GM23248 (cell line): ENCODE data around the gene COA7.

ENCODE experiments used
- EZH2 ChIP-seq: fragments of 200-600 bp; sonication (generic); IDR thresholded peaks from 2 replicates; pipeline ENCODE4 v1.6.1; 2018; ENCODE audit warnings: antibody characterized with exemption, mild to moderate bottlenecking; ENCODE audit not compliant: insufficient read depth, poor library complexity, severe bottlenecking
- EZH2phosphoT487 ChIP-seq: fragments of 200-600 bp; sonication (generic); IDR thresholded peaks from 2 replicates; pipeline ENCODE4 v1.6.1; 2018; ENCODE audit warnings: antibody characterized with exemption, moderate library complexity, mild to moderate bottlenecking, low read depth; ENCODE audit not compliant: insufficient read depth

DNA sequence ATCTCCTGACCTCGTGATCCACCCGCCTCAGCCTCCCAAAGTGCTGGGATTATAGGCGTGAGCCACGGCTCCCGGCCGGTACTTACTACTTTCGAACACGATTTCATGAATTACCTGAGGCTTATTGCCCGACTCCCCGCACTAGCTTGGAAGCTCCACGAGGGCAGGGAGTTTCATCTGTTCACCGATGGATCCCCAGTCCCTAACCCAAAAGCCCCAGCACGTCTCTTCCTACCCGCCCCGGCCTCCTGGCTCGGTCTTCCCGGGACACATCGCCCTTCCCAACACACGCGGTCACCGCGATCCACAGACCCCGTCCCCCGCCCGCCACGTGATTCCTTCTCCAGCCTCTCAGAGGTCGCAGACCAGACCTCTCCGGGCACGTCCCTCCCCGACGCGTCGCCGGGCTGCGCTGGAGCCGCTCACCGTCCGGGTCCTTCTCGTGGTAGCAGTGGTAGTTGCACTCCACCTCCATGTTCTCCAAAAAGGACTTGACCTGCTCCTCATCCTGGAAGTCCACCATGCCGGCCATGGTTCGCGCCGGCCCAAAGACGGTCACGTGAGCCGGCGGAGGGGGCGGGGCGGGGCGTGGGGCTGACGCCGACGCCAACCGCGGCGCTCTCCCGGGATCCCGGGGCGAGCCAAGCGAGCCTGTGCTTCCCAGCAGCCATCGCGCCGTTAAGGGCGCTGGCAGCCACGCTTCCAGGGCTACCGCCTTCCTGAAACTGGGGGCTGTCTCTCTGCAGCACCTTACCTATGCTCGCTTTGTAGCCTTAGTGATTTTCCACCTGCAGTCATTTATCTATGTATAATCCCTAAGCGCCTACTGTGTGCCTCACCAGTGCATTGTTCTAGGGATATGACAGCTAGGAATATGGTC is at the start of gene COA7:
- TF ChIP-seq EZH2, result no peak
- TF ChIP-seq EZH2phosphoT487, result no peak
